CD4-positive, alpha-beta T cell treated with Interleukin-6 at 100 ng/mL for 8 hours (primary cell): Measurements from ENCODE around the gene DAPK3.
"Not testable (repeated sequence)": the region's sequence is repeated elsewhere in the genome, so short reads cannot be mapped to it uniquely, and the experiment has no call there.

Source experiments
- DNase-seq: peaks from one replicate; pipeline ENCODE4 v3.0.0-alpha.2; 2020; ENCODE audit warnings: mixed read lengths, low spot score

Gene DAPK3

DNA sequence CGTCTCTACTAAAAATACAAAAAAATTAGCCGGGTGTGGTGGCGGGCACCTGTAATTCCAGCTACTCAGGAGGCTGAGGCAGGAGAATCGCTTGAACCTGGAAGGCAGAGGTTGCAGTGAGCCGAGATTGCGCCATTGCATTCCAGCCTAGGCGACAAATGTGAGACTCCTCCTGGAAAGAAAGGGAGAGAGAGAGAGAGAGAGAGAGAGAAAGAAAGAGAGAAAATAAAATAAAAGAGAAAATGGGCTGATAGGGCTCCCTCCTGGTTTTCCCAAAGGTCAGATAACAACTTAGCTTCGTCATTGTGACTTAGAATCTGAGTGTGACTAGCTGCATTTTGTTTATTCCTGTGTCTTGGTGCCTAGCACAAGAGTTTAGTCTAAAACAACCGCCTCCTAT is 34.5 kb upstream of the DAPK3 start:
- DNase-seq = not testable (repeated sequence)

DNA sequence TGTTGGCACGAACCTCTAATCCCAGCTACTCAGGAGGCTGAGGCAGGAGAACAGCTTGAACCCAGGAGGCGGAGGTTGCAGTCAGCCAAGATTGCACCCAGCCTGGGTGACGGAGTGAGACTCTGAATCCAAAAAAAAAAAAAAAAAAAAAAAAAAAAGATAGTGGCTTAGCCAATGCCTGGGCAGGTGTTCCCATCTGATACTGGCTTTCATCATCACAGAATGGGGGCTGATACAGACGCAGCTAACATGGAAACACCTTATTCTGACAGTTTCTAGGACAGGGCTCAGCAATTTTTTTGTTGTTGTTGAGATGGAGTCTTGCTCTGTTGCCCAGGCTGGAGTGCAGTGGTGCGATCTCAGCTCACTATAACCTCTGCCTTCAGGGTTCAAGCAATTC is 29.9 kb upstream of the DAPK3 start:
- not testable (repeated sequence) for DNase-seq

DNA sequence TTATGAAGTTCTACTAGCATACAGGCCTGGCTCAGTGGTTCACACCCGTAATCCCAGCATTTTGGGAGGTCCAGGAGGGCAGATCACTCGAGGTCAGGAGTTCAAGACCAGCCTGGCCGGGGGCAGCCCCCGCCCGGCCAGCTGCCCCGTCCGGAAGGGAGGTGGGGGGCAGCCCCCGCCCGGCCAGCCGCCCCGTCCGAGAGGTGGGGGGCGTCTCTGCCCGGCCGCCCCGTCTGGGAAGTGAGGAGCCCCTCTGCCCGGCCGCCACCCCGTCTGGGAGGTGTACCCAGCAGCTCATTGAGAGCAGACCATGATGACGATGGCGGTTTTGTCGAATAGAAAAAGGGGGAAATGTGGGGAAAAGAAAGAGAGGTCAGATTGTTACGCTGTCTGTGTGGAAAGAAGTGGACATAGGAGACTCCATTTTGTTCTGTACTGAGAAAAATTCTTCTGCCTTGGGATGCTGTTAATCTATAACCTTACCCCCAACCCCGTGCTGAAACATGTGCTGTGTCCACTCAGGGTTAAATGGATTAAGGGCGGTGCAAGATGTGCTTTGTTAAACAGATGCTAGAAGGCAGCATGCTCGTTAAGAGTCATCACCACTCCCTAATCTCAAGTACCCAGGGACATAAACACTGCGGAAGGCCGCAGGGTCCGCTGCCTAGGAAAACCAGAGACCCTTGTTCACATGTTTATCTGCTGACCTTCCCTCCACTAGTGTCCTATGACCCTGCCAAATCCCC is 27.9 kb upstream of the DAPK3 start:
- DNase-seq = not testable (repeated sequence)

DNA sequence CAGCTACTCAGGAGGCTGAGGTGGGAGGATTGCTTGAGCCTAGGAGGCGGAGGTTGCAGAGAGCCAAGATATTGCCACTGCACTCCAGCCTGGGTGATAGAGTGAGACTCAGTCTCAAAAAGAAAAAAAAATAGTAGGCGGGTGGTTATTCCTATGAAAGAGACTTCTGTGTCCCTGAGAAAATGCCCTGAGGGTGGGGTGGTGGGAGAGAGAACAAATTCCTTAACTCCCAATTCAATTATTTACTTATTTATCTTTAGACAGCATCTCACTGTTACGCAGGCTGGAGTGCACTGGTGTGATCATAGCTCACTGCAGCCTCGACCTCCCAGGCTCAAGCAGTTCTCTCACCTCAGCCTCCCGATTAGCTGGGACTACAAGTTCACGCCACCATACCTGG is 24.7 kb upstream of the DAPK3 start:
- no peak for DNase-seq

DNA sequence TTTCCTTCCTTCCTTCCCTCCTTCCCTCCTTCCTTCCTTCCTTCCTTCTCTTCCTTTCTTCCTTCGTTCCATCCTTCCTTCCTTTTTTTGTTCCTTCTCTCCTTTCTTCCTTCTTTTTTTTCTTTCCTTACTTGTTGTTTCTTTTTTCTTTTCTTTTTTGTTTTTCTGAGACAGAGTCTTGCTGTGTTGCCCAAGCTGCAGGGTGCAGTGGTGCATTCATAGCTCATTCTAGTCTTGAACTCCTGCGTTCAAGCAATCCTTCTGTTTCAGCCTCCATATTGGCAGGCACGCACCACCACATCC is 19.9 kb upstream of the DAPK3 start:
- DNase-seq = no peak

DNA sequence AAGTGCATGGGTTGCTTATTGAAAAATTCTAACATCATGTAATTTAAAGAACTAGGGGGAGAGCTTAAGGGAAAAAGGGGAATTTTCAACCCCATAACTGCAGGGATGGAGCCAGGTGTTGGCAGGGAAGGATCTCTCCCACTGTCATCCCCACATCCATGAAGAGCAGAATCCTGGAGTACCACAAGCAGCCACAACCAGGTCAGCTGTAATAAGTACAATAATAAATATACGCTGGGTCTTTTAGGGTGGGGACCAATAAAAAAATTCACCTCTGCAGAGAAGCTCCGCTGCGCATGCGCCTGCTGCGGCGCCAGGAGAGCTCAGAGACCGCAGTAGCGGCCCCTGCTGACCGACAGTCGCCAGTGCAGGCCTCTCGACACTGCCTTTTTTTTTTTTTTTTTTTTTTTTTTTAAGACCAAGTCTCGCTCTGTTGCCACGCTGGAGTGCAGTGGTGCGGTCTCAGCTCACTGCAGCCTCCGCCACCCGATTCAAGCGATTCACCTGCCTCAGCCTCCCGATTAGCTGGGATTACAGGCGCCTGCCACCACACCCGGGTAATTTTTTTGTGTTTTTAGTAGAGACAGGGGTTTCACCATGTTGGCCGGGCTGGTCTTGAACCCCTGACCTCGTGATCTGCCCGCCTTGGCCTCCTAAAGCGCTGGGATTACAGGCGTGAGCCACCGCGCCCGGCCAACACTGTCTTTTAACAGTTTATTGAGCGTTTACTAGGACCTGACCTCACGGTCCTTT is 16.9 kb upstream of the DAPK3 start:
- DNase-seq = peak; percentile 90

DNA sequence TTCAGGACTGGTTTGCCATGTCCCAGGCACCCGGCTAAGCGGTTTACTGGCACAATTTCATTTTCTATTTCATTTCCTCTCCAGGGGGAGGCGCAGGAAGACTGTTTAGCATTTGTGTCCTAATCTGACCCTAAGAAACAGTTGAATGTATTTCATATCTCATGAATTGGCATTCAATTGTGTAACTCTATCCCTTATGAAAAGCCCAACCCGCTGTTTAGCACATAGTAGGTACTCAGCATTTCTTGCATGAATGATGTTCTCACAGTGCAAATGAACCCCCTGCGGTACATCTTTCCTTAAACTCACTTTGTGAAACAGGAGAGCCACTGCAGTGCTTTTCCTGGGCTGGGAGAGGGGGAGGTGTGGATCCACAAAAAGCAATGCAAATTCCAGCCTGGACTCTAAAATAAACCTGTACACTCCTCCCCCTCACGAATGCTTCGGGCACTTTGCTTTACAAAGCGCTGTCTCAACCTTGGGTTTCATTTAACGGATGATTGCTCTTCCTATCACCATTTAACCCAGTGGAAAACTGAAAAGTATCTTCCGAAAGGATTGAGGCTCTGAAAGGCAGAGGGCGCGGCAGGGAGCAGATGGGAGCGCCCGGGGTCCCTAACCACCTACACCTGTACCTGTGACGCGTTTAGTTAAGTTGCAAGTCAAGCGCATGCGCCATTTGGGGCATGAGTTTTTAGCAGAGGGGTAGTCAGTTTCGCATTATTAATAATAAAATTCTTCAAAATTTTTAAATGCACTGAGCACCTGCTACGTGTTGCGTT is 15.6 kb upstream of the DAPK3 start:
- DNase-seq = peak; percentile 72

DNA sequence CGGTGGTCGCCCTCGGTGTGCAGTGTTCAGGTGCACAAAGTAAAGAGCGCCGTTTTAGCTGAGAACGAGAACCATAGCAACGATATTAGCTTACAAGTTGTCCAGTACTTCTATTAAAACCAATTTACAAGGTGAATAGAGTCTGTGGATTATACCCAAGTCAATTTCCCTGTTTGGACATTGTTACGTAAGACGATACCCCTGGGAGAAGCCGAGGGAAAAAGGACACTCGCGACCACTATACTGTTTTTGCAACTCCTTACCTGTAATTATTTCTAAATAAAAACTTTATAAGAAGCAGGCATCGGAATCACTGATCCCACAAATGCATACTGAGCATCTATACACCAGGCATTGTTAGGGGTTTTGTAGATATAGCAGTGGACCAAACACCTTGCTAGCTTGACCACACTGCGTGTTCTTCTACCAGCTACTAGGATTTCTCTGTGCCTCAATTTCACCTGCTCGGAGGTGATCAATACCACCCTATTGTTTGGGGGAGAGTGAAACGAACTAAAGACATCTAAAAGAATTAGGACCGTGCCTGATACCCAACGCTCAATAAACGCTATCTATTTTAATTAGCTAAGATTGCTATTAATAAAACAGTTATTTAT is 14.9 kb upstream of the DAPK3 start:
- DNase-seq = no peak

DNA sequence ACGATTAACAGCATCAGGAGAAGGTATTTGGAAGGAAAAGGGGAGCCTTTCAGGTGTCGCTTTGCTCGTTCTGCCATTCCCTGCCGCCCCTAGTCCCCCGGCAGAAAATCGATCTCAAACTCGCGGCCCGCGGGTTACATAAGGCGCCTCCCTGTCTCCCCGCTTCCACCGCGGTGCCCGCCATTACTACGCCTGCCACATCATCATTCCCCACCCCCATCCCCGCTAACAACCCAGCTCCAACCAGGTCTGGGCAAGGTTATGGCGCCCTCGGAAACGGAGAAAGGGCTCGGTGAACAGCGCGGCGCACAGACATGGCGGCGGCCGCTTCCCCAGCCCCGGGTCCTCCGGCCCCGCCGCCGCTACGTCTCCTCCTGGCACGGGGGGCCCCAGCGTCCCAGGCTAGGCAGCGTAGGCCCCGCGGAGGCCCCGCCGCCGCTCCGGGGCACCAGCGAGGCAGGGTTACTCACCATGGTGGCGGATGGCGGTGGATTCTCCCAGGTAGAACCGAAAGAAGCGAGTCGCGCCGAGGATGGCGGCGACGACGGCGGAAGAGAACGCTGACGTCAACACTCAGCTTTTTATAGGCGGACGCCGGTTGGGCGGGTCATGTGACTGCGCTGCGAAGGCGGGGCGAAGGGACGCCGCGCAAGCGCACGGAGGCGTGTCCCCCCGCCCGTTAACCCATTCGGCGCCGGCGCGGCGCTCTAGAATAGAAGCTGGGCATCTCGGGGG is 14.2 kb upstream of the DAPK3 start, which contains the start of gene EEF2:
EEF2 (minus strand) TSS at position 556 of the 735 bp plus-strand sequence; CDS start at position 473, 83 bp downstream.
- peak; percentile 90 for DNase-seq

DNA sequence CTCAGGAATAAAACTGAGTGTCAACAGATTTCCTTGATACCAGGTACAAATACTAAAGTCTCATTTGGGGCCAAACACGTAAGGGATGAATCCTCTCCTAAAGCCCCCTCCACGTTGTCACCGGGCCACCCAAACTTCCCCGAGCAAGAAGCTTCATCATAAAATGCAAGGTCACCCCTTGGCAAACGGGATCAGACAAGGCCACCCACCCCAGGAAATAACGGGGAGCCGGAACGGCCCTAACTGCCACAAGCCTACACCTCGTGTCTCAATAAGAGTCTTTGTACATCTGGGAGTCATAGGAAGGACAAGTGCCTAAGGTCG is 13.6 kb upstream of the DAPK3 start:
- no peak for DNase-seq

DNA sequence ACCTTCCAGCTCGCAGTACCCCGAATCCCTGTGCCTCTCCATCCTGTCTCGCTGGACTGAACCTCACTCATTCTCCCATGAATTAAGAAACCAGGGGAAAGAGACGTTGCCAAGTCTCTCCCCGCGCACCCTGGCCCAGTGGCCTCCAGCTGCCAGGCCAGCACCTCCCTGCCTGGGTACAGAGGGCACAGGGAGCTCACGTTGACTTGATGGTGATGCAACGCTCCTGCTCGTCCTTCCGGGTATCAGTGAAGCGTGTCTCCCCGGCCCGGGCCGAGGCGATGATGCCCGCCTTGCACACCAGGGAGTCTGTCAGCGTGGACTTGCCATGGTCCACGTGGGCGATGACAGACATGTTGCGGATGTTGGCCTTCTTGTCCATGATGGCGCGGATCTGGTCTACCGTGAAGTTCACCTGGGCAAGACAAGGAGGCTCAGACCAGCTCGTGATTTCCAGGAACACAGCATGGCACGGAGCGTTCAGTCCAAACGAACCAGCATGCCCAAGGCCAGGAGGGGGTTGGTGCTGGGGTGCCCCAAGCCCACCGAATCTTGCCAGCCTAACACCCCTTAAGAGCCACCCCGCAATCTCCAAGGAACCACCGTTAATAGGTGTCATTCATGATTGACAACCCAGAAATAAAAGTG is 13.2 kb upstream of the DAPK3 start:
- DNase-seq = no peak

DNA sequence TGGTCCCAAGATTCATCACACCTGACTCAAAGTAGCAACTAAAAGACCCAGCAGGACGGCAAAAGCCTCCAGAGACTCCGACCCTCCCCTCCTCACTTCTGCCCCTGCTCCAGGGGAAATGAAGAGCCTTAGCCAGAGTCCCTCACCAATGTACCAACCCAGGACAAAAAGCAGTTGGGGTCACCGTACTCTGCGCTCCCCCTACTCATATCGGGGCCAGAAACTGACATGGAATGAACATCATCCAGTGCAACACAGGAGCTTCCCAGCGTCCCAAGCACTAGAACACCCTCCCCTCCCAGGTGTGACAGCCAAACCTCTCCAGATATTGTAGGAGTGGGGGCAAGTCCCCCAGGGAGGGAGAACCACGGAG is 12.6 kb upstream of the DAPK3 start:
- no peak for DNase-seq

DNA sequence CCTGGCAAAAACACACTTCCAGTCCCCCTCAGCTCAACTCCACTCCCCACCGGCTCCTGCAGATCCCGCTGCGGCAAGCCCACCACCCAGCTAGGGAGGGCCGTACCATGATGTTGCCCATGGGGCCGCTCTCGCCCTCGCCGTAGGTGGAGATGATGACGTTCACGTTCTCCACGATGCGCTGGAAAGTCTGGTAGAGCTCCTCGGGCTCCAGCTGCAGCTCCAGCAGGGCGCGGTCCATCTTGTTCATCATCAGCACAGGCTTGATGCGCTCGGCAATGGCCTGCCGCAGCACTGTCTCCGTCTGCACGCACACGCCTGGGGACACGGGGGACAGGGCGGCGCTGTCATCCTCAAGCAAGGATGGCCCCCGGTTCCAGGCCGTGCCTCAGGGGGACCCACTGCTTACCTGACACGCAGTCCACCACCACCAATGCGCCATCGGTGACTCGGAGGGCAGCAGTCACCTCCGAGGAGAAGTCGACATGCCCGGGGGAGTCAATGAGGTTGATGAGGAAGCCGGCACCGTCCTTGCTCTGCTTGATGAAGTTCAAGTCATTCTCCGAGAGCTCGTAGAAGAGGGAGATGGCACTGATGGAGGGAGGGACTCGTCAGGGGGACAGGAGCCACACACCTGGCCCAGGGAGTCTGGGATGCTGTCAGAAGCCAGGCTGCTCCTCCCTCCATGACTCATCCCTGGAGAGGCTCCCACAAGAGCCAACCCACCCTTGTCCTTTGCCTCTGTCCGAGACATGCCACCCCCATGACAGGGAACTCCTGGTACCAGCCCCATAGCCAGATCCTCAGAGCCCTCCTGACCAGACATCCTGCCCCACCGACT is 12.0 kb upstream of the DAPK3 start:
- DNase-seq = no peak

DNA sequence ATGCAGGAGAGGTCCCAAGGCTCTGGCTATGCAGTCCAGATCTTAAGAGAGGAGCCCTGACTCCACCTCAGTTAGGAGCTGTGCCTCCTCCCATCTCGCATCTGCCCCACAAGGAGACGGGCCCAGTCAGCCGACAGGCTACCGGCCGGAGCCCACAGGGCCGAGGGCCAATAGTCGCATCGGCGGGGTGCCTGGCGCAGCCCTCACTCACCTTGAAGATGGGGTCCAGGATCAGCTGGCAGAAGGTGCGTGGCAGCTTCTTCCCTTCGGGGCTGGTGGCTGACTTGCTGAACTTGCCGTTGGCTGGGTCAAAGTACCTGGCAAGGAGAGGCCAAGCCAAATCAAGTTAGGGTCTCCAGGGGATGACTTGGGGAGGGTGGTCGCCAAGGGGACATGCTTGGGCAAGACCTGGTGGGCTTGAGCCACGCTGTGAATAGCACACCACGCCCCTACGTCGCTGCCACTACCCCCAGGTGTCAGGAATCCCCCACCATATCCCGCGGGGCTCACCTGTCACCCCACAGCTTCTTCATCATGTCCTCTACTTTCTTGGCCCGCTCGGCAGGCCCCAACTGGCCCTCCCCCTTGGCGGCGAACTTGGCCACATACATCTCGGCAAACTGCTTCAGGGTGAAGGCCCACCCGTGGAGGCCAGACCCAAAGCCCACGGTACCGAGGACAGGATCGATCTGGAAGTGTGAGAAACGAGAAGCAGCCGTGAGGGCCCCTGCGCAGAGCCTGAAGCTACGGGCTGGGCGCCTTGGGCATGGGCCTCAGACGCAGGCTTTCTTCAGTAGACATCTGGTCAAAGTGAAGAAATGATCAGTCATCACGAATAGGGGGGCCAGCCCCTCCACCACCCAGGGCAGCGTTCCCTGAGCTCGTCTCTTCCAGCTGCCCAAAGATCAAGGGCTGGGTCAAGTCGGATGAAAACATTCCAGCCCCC is 11.1 kb upstream of the DAPK3 start:
- DNase-seq = no peak

DNA sequence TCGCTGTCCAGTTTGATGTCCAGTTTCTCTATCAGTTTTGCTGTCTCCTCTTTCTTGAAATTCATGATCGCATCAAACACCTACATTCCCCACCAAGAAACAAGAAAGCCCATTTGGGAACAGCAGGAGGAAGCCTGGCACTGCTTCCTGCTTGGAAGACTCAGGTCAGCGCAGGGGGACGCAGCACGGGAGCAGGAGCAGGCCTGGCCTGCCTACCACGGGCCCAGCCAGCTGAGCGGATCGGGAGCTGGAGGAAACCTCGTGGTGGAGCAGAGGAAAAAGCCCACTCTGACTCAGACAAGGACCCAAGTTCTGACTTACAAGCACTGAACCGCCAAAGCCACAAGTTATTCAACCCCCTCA is 10.5 kb upstream of the DAPK3 start:
- no peak for DNase-seq

DNA sequence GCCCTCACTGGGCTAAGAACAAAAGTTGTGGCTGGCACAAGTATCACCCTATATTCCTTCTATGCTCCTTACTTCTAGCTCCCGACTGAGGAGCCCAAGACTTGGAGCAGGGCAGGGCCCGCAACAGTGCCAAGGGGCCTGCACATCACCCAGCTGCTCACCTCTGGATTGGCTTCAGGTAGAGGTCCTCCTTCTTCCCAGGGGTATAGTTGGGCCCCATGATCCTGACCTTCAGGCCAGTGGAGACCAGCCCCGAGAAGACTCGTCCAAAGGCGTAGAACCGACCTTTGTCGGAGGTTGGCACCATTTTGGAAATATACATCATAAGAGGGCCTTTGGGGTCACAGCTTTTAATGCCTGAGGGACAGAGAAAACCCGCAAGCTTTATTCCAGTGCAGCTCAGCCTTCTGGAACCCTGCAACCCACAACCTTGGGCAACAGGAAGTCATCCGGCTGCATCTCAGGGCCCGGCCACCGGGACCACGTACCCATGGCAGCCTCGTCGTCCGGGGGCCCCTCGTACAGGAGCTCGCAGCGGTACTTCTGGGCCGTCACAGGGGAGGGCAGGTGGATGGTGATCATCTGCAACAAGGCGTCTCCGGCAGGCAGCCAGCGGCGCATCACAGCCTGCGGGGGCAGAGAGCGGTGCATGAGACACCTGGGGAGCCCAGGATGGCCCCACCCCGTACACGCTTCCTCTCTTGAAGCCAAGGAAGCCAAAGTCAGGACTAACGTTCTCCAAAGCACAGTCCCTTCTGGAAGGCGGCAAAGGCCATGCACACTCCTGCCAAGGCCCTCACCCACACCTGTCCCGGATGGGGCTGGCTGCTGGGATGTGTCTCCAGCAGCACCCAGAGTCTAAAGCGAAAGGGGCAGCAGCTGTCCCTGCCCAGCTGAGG is 9.7 kb upstream of the DAPK3 start:
- DNase-seq = no peak

DNA sequence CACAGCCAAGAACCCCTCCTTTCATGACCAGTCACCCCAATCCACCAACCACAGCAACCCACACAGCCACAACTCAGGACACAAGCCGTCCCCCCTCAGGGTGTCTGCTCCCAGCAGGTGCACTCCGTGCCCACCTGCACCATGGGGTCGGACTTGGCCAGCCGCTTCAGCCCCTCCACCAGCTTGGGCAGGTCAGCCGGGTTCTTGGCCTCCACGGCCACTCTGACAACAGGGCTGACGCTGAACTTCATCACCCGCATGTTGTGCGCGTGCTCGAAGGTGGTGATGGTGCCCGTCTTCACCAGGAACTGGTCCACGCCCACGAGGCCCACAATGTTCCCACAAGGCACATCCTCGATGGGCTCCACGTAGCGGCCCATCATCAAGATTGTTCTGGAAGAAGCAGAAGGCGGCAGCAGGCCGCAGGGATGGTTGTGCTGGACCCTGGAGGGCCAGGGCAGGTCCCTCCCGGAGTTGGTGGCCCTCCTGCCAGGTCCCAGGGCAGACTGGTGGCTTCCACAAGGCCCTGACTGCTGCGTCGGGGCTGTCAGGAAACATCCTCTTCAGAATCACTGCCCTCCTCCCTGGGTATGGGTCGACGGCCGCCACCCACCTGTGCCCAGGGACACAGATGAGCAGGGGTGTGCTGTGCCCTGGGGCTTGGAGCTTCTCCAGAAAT is 8.9 kb upstream of the DAPK3 start:
- no peak for DNase-seq

DNA sequence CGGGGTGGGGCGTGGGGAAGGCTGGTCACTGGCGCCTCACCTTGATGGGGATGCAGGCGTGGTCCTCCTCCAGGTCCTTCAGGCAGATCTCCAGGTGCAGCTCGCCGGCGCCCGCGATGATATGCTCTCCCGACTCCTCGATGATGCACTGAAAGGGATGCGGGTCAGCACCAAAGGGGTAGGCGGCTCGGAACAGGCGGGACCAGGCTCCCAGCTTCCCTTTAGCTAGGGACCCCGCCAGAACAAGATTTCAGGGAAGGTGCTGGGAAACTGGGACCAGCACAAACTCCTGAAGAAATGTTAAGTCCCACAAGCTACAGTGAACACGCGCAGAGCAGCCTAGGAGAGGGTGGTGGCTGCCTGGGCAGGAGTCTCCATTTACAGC is 8.4 kb upstream of the DAPK3 start:
- DNase-seq = no peak
